ENCODE results near the gene RMDN2. TPM values are rescaled to one million over a fixed set of nuclear protein-coding genes. Genes with fewer than 3 reads are reported as not detected.

Gene RMDN2, protein sequence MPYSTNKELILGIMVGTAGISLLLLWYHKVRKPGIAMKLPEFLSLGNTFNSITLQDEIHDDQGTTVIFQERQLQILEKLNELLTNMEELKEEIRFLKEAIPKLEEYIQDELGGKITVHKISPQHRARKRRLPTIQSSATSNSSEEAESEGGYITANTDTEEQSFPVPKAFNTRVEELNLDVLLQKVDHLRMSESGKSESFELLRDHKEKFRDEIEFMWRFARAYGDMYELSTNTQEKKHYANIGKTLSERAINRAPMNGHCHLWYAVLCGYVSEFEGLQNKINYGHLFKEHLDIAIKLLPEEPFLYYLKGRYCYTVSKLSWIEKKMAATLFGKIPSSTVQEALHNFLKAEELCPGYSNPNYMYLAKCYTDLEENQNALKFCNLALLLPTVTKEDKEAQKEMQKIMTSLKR
- total RNA-seq = 1 to 10 TPM in 1 of 2 experiments, under 1 TPM in 1; 0.79 to 1.2 TPM

DNA sequence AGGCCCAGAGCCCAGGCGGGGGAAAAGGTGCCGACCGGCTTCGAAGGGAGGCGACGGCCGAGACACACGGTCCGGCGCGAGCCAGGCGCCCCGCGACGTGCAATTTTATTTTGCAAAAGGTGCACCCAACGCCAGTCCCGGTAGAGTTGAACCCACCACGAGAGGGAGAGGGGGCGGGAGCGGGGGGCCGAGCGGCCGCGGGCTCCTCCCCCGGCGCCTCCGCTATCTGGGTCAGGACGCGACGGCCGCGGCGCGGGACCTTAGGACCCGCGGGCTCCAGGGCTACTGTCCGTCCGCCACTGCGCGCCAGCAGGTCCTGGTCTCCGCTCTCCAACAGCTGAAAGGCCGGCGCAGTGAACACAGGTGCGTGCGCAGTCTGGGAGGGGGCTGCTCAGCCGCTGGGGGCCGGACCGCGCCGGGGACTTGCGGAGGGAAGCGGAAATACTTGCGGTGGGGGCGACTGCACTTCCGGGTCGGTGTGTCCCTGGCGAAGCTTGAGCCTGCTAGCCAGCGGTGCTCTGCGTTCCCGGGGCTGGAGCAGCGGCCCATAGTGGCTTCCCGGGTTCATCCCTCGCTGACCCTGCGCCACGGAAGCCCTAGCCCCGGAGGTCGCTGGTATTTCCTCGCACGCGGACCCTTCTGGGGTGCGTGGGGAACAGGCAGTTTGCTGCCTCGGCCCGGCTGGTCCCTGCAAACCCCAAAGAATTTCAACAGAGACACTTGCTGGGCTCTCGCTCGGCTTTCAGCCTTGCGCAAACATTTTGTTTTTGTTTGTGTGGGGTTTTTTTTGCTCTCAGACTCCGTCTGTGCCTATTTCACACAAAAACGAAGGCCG lies at the start of gene RMDN2:
TSS of gene RMDN2 (plus strand) at position 225 of the 835 bp plus-strand sequence. CDS start 3,991 bp downstream, outside the sequence.
- H3K36me3 Mint-ChIP-seq (ENCODE audit: low read depth) = no peaks in the 10 kb centered on the region
- CTCF ChIA-PET = interaction anchor here (0.5 kb wide), 1 partner anchor 511 kb away, joined by 3 read pairs; no protein-coding TSS in a partner anchor
- DNase-seq = peak; percentile 83
- intact Hi-C loops (cut with micrococcal nuclease) = loop anchor here (1.0 to 2.0 kb wide), 4 partner anchors 33 to 152 kb away; partner anchors contain the start of gene CYP1B1
- H3K4me3 Mint-ChIP-seq = peak within 1 kb of the TSS; percentile 81
- H3K27me3 Mint-ChIP-seq (ENCODE audit: low read depth) = no peaks in the 10 kb centered on the region
- H3K4me1 Mint-ChIP-seq (ENCODE audit: low read depth) = peaks cover 8% of the 10 kb centered on the region
- peak within 1 kb of the TSS; percentile 68 for H3K27ac Mint-ChIP-seq
- H3K9me3 Mint-ChIP-seq = no peaks in the 10 kb centered on the region

DNA sequence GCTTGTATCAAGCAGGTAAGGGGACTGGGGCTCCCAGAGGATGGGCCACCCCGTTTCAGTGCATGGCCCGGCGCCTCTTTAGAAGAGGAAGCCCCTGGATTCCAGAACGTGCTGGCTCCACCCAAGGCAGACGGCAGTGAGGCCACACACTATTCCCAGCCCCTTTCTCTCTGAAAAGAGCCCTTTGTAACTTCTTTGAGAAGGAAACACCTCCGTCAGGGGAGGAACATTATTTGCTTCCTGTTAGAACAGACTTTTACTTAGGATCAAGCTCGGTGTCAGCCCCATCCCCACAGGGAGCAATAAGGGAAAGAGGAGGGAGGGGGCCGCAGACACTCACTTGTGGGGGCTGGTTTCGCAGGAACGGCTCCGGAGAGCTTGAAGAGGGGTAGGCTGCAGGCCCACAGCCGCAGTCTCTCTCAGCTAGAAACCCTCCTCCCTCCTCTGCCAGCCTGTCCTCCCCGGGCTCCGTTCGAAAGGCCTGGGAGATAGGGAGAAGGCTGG lies 49.6 kb upstream of the RMDN2 start:
- Mint-ChIP-seq H3K4me1 (ENCODE audit: low read depth) (peaks cover 29% of the 10 kb centered on the region), H3K4me3 (no peak overlapping the region), H3K27me3 (ENCODE audit: low read depth) (peaks cover 12% of the 10 kb centered on the region), H3K36me3 (ENCODE audit: low read depth) (no peaks in the 10 kb centered on the region), H3K9me3 (no peaks in the 10 kb centered on the region), H3K27ac (no peak overlapping the region)
- no peak for DNase-seq
- intact Hi-C loops (cut with micrococcal nuclease) = no loop called here
- CTCF ChIA-PET = interaction anchor here (0.7 to 10.3 kb wide), 10 partner anchors 8 to 829 kb away, joined by 3 to 98 read pairs (median 24); no protein-coding TSS in a partner anchor

DNA sequence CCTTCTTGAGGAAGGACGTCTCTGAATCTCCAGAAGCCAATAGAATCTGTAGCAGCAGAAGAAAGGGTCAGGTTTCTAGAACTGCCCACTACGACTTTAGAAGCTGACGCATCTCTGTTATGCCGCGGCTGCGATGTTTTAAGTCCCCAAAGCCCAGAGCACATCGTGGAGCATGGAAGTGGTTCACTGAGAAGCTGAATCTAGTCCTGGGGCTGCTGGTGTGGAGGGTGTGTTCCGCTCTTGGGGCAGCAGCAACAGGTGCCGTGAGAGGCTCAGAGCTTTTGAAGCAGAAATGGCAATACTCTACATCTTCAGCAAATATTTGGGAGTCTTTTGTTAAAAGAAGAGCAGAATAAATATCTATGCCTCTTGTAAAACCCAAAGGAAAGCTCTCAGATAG lies 48.9 kb upstream of the RMDN2 start:
- Mint-ChIP-seq H3K27ac (no peak overlapping the region), H3K4me1 (ENCODE audit: low read depth) (peaks cover 21% of the 10 kb centered on the region), H3K9me3 (no peaks in the 10 kb centered on the region), H3K4me3 (no peak overlapping the region), H3K27me3 (ENCODE audit: low read depth) (peaks cover 12% of the 10 kb centered on the region), H3K36me3 (ENCODE audit: low read depth) (no peaks in the 10 kb centered on the region)
- intact Hi-C loops (cut with micrococcal nuclease) = loop anchor here (2.0 kb wide), 4 partner anchors 49 to 1095 kb away; partner anchors contain the start of genes CDC42EP3 and RMDN2
- CTCF ChIA-PET = interaction anchor here (1.0 to 10.3 kb wide), 22 partner anchors 8 to 499 kb away, joined by 3 to 98 read pairs (median 8); no protein-coding TSS in a partner anchor
- DNase-seq = no peak

DNA sequence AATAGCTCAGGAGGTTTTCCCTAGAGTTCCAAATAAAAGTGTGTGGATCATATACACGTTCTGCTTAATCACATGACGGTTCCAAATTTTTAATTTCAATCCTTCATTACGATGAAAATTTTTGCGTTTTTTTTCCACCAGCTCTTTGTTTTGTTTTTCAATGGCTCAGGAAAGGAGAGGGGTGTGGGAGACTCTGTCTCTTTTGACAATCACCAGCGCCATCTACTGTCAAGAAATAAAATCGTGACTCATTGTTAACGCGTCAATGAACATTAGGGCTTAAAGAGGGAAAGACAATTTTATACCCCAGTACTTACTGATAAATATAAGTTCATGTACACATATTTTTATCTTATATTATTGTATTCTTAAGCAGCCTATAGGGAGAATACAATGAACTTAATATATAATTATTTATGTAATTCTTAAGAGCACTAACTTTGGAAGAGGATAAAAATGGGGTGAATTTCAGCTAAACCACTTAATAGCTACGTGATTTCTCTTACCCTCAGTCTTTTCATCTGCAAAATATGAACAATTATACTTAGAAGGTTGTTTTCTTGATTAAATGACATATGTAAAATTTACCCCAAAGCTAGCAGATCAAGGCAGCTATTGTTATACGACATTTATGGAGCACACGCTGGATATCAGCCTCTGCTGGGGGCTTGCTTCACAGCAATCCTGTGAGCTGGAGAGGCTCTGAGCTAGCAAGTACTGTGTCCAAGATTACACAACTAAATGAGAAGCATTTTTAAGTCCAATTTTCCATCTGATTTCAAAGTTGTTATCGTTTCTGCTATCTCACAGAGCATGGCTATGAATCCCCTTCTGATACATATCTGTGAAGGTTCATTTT lies 47.4 kb upstream of the RMDN2 start:
- DNase-seq = peak; percentile 55
- Mint-ChIP-seq H3K9me3 (no peaks in the 10 kb centered on the region), H3K4me1 (ENCODE audit: low read depth) (peaks cover 7% of the 10 kb centered on the region), H3K36me3 (ENCODE audit: low read depth) (no peaks in the 10 kb centered on the region), H3K27ac (no peak overlapping the region), H3K4me3 (no peak overlapping the region), H3K27me3 (ENCODE audit: low read depth) (peaks cover 15% of the 10 kb centered on the region)
- CTCF ChIA-PET = interaction anchor here (0.5 to 10.3 kb wide), 64 partner anchors 9 to 709 kb away, joined by 3 to 98 read pairs (median 5); no protein-coding TSS in a partner anchor
- intact Hi-C loops (cut with micrococcal nuclease) = loop anchor here (1.0 to 2.0 kb wide), 9 partner anchors 26 to 1097 kb away; partner anchors contain the start of genes CDC42EP3 and RMDN2

DNA sequence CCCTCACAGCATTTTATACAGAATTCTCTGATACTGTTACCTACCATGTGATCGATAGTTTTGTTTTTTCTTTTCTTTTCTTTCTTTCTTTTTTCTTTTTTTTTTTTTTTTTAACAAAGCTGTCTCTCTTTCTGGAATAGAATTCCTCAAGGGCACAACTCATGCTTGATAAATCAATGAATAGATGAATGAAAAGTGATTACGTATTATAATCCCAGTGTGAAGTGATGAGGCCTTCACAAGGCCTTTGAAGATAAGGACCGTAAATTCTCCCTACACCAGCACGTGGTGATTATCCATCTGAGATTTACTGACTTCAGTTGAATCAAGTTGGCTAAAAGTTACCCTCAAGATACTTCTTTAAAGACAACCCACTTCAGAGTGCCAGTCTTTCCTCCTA lies 46.6 kb upstream of the RMDN2 start:
- CTCF ChIA-PET = interaction anchor here (0.5 to 10.3 kb wide), 22 partner anchors 8 to 487 kb away, joined by 3 to 98 read pairs (median 9); no protein-coding TSS in a partner anchor
- Mint-ChIP-seq H3K36me3 (ENCODE audit: low read depth) (no peaks in the 10 kb centered on the region), H3K4me3 (no peak overlapping the region), H3K4me1 (ENCODE audit: low read depth) (no peaks in the 10 kb centered on the region), H3K27ac (no peak overlapping the region), H3K27me3 (ENCODE audit: low read depth) (peaks cover 15% of the 10 kb centered on the region), H3K9me3 (no peaks in the 10 kb centered on the region)
- DNase-seq = no peak
- intact Hi-C loops (cut with micrococcal nuclease) = no loop called here

DNA sequence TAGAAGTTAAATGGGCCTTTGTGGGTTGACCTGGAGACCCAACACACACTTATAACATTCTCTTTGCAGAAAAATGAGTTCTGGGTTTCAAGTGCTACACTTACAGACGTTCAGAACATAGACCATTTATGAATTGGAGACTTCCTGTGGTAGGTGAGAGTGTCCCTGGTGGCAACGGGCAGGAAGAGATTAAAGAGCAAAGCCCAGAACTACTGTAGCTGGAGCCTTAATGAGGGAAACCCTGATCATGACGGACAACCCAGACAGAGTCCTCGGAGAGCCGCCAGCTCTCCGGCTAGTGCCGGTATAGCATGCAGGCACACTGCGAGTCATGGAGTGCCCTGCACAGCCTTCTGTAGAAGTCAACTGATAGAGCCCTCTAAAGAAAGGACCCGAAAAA lies 44.5 kb upstream of the RMDN2 start:
- Mint-ChIP-seq H3K27ac (no peak overlapping the region), H3K4me3 (no peak overlapping the region), H3K36me3 (ENCODE audit: low read depth) (no peaks in the 10 kb centered on the region), H3K27me3 (ENCODE audit: low read depth) (peaks cover 4% of the 10 kb centered on the region), H3K9me3 (no peaks in the 10 kb centered on the region), H3K4me1 (ENCODE audit: low read depth) (no peaks in the 10 kb centered on the region)
- CTCF ChIA-PET = interaction anchor here (1.2 to 10.3 kb wide), 4 partner anchors 10 to 483 kb away, joined by 3 to 98 read pairs (median 66); no protein-coding TSS in a partner anchor
- intact Hi-C loops (cut with micrococcal nuclease) = no loop called here
- no peak for DNase-seq

DNA sequence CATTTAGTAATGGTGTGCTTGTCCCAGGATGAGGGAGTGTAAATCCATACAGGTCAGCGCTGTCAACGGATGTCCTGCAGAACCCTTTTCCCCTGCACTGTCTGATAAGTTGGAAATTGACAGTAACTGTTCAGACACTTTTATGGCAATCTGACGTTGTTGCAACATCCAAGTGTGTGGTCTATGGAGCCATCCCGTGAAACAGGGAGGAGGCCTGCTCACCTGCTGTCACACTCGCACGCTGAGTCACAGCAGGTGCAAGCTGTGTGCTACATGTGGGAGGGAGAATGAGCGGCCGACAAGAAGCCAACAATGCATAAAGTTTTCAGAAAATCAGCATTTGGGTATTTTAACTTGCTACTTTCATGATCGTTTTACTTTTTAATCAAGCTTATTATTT lies 43.7 kb upstream of the RMDN2 start:
- CTCF ChIA-PET = interaction anchor here (8.8 to 10.3 kb wide), 2 partner anchors 9 to 484 kb away, joined by 54 to 98 read pairs; no protein-coding TSS in a partner anchor
- Mint-ChIP-seq H3K4me3 (no peak overlapping the region), H3K27me3 (ENCODE audit: low read depth) (peaks cover 5% of the 10 kb centered on the region), H3K4me1 (ENCODE audit: low read depth) (peaks cover 4% of the 10 kb centered on the region), H3K9me3 (no peaks in the 10 kb centered on the region), H3K27ac (no peak overlapping the region), H3K36me3 (ENCODE audit: low read depth) (no peaks in the 10 kb centered on the region)
- DNase-seq = no peak
- intact Hi-C loops (cut with micrococcal nuclease) = no loop called here

DNA sequence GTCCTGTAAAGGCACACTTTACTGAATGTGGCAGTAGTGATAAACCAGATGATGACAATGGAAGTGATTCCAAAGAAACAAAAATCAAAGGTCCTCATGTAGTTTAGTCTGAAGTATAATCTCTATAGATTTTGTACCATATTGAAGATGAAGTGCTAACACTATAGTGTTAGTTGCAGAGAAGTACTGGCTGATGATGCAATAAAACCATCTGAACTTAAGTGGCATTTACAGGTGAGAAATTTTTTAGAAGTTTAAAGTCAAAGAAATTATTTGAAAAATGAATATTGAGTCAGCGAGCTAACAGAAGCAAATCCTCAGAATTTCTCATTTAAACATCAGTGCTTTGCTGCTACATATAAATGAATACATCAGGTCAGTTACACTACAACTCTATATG lies 43.1 kb upstream of the RMDN2 start:
- Mint-ChIP-seq H3K36me3 (ENCODE audit: low read depth) (no peaks in the 10 kb centered on the region), H3K27me3 (ENCODE audit: low read depth) (peaks cover 5% of the 10 kb centered on the region), H3K4me1 (ENCODE audit: low read depth) (peaks cover 4% of the 10 kb centered on the region), H3K4me3 (no peak overlapping the region), H3K9me3 (no peaks in the 10 kb centered on the region), H3K27ac (no peak overlapping the region)
- CTCF ChIA-PET = interaction anchor here (0.7 to 10.3 kb wide), 2 partner anchors 122 to 485 kb away, joined by 3 to 98 read pairs; no protein-coding TSS in a partner anchor
- intact Hi-C loops (cut with micrococcal nuclease) = no loop called here
- DNase-seq = no peak

DNA sequence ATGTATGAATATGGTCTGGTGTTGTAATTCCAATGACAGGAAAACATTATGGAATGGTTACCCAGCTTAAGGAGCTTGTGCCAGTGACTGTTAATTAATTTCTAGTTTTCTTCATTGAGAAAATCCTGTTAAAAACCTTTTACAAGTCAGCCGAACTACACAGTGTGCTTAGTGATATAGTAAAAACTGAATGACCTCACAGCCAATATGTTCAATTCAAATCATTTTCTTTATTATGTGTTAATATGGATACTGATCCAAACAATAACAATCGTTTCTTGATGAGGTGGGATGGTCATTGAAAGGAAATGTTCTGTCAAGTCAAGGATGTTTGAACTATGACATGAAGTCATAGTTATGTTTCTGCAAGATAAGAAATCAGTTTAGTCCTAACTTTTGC lies 41.6 kb upstream of the RMDN2 start:
- Mint-ChIP-seq H3K36me3 (ENCODE audit: low read depth) (no peaks in the 10 kb centered on the region), H3K27ac (no peak overlapping the region), H3K4me3 (no peak overlapping the region), H3K27me3 (ENCODE audit: low read depth) (peaks cover 5% of the 10 kb centered on the region), H3K9me3 (no peaks in the 10 kb centered on the region), H3K4me1 (ENCODE audit: low read depth) (peaks cover 4% of the 10 kb centered on the region)
- no peak for DNase-seq
- intact Hi-C loops (cut with micrococcal nuclease) = no loop called here
- CTCF ChIA-PET = interaction anchor here (0.6 to 1.0 kb wide), 2 partner anchors 8 to 717 kb away, joined by 3 to 6 read pairs; no protein-coding TSS in a partner anchor

DNA sequence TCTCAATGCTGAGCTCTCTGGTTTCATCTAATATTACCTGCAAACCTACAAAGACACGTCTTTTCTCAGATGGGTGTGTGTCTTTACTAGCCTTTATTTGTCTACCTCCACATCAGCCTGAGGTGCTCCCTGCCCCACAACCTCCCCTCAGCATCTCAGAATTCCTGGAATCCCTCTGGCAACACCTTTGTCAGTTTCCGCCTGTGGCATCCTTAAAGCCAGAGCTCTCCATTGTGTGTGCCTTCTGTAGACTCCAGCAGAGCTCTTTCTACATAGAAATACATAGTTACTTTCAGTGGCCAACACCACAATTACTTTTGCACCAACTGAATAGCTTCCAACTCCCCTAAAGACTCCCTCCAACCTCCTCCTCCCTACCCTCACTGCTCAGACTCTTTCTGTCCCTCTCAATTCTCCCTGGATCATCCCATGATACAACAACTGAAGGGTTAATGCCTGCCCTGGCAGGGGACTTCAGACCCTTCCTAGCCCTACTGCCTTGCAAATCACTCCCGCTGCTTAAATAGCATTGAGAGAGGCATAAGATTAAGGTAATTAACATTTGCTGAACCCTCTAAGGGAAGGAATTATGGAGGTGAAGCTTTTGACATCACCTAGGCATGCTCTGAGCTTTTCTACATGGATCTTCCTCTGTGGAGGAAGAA lies 39.6 kb upstream of the RMDN2 start:
- intact Hi-C loops (cut with micrococcal nuclease) = no loop called here
- peaks cover 5% of the 10 kb centered on the region for H3K27me3 Mint-ChIP-seq (ENCODE audit: low read depth)
- H3K4me3 Mint-ChIP-seq = no peak overlapping the region
- no peaks in the 10 kb centered on the region for H3K36me3 Mint-ChIP-seq (ENCODE audit: low read depth)
- H3K9me3 Mint-ChIP-seq = no peaks in the 10 kb centered on the region
- peaks cover 4% of the 10 kb centered on the region for H3K4me1 Mint-ChIP-seq (ENCODE audit: low read depth)
- H3K27ac Mint-ChIP-seq = no peak overlapping the region
- DNase-seq = no peak
- CTCF ChIA-PET = interaction anchor here (0.6 to 2.5 kb wide), 4 partner anchors 8 to 489 kb away, joined by 3 to 19 read pairs (median 4); no protein-coding TSS in a partner anchor
